Body of pancreas (tissue), 4 donors: Measurements from ENCODE around the gene CCDC182.

Source experiments
- POLR2A ChIP-seq, 3 donors: fragments of 450-650 bp; IDR thresholded peaks; one replicate each; pipeline ENCODE4 v1.6.1; 2016; ENCODE audit warnings: antibody characterized with exemption in 3 of 3, mild to moderate bottlenecking in 2 of 3
- TF ChIP-seq, protein P1 (sequence below), 7 experiments: fragments of 450-650 bp in 4 of 7; fragments of 200-600 bp in 3 of 7; sonication (generic) in 3 of 7; IDR thresholded peaks; one replicate each; pipeline ENCODE4 v1.5.1; 2016 to 2019; ENCODE audit warnings: antibody characterized with exemption in 7 of 7

DNA sequence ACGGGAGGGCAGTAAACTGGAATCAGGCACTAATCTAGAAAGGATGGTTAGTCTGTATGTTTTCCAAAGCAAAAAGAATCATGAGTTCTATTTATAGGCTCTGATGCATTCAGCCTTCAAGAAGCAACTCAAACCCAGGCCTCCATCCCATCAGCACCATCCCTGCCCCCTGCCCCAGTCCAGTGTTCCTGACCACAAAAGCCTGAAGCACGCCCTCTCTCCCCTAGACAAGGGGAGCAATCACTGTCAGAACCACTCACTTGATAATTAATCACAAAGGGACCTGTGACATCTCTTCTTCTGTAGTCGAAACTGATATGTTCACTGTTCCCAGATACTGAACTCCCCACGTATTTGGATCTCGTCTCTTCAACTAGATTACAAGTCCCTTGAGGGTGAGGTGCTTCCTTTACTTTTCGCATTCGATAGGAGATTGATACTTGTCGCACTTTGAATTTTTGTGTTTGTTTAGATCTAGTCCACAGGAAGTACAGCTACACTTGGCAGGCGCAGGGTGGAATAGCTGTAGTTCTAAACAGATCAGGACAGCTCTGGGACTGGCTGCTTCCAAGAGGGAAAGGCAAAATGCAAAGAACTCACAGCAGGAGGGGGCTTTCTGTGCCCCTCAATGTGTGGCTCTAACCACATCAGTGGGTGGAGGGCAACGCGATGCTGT lies 36.4 kb upstream of the CCDC182 start:
- TF ChIP-seq POLR2A (IDR thresholded peaks at IDR 0.05) = no peak
- TF ChIP-seq, protein P1, sequence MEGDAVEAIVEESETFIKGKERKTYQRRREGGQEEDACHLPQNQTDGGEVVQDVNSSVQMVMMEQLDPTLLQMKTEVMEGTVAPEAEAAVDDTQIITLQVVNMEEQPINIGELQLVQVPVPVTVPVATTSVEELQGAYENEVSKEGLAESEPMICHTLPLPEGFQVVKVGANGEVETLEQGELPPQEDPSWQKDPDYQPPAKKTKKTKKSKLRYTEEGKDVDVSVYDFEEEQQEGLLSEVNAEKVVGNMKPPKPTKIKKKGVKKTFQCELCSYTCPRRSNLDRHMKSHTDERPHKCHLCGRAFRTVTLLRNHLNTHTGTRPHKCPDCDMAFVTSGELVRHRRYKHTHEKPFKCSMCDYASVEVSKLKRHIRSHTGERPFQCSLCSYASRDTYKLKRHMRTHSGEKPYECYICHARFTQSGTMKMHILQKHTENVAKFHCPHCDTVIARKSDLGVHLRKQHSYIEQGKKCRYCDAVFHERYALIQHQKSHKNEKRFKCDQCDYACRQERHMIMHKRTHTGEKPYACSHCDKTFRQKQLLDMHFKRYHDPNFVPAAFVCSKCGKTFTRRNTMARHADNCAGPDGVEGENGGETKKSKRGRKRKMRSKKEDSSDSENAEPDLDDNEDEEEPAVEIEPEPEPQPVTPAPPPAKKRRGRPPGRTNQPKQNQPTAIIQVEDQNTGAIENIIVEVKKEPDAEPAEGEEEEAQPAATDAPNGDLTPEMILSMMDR (IDR thresholded peaks at IDR 0.05) = no peak
